ENCODE data around the gene FAM185A.
"Not testable (repeated sequence)": the region's sequence is repeated elsewhere in the genome, so short reads cannot be mapped to it uniquely, and the experiment has no call there.

Gene FAM185A

GRCh38 chr7:102748605-102749444 is at the start of gene FAM185A:
Gene FAM185A, plus strand, starts transcription at chr7:102748999. Its CDS starts 209 bp downstream, at chr7:102749208.
- peak; percentile 99 for DNase-seq

GRCh38 chr7:102713011-102713690 is 35.6 kb upstream of the FAM185A start:
- not testable (repeated sequence) for DNase-seq

- DNase-seq, result not testable (repeated sequence)
These were observed 35.1 kb upstream of the FAM185A start for GRCh38 chr7:102713691-102714080.

- not testable (repeated sequence) for DNase-seq
These were observed 33.9 kb upstream of the FAM185A start for GRCh38 chr7:102714774-102715522.

GRCh38 chr7:102715718-102716117 is 33.1 kb upstream of the FAM185A start:
- not testable (repeated sequence) for DNase-seq

- DNase-seq, result not testable (repeated sequence)
These were observed 30.3 kb upstream of the FAM185A start for GRCh38 chr7:102718491-102718890.

GRCh38 chr7:102726170-102726569 is 22.6 kb upstream of the FAM185A start:
- not testable (repeated sequence) for DNase-seq

- DNase-seq, result not testable (repeated sequence)
These were observed 19.1 kb upstream of the FAM185A start for GRCh38 chr7:102729670-102730069.

- not testable (repeated sequence) for DNase-seq
These were observed 18.4 kb upstream of the FAM185A start for GRCh38 chr7:102730431-102730830.

- not testable (repeated sequence) for DNase-seq
These were observed 6.6 kb upstream of the FAM185A start for GRCh38 chr7:102742002-102742771.

GRCh38 chr7:102743861-102744260 is 4.9 kb upstream of the FAM185A start:
- not testable (repeated sequence) for DNase-seq

GRCh38 chr7:102745494-102746288 is 3.1 kb upstream of the FAM185A start:
- DNase-seq, result not testable (repeated sequence)

GRCh38 chr7:102749445-102749786 is 617 bp downstream of the FAM185A start:
- DNase-seq, result not testable (repeated sequence)

- DNase-seq, result not testable (repeated sequence)
These were observed 9.4 kb downstream of the FAM185A start for GRCh38 chr7:102758227-102758626.

GRCh38 chr7:102759934-102760333 is 11.1 kb downstream of the FAM185A start:
- not testable (repeated sequence) for DNase-seq

GRCh38 chr7:102761234-102761633 is 12.4 kb downstream of the FAM185A start:
- DNase-seq, result not testable (repeated sequence)

GRCh38 chr7:102763295-102763905 is 14.6 kb downstream of the FAM185A start:
- DNase-seq, result not testable (repeated sequence)

GRCh38 chr7:102769657-102770192 is 20.9 kb downstream of the FAM185A start:
- not testable (repeated sequence) for DNase-seq

- DNase-seq, result not testable (repeated sequence)
These were observed 21.7 kb downstream of the FAM185A start for GRCh38 chr7:102770467-102770866.

GRCh38 chr7:102776217-102776616 is 27.4 kb downstream of the FAM185A start:
- DNase-seq, result not testable (repeated sequence)

- DNase-seq, result not testable (repeated sequence)
These were observed 29.9 kb downstream of the FAM185A start for GRCh38 chr7:102778663-102779062.
